Spinal cord (tissue), 10 donors: ENCODE data around the gene APBA1. TPM values are rescaled to one million over a fixed set of nuclear protein-coding genes. Genes with fewer than 3 reads are reported as not detected.
A peak's percentile ranks its signal among the peaks of the same experiment; 100 is the strongest.
"Not testable (repeated sequence)": the region's sequence is repeated elsewhere in the genome, so short reads cannot be mapped to it uniquely, and the experiment has no call there.

Experiments
- DNase-seq, 6 donors: peaks; one replicate each; pipeline versions ENCODE4 v3.0.0 to v3.0.0-alpha.2; 2013 to 2015; ENCODE audit warnings: low spot score in 6 of 6, low read depth in 4 of 6
- H3K27ac ChIP-seq: one replicate; pipeline ENCODE4 v1.5.1; 2013; ENCODE audit warnings: low read depth, low read length, control low read depth
- H3K27me3 ChIP-seq: one replicate; pipeline ENCODE4 v1.6.1; 2013; ENCODE audit warnings: low read length; ENCODE audit not compliant: control insufficient read depth, insufficient read depth
- H3K36me3 ChIP-seq: one replicate; pipeline ENCODE4 v1.6.1; 2013; ENCODE audit warnings: low read length; ENCODE audit not compliant: control insufficient read depth, insufficient read depth
- H3K4me1 ChIP-seq: one replicate; pipeline ENCODE4 v1.6.1; 2013; ENCODE audit warnings: low read length; ENCODE audit not compliant: control insufficient read depth, insufficient read depth
- H3K4me3 ChIP-seq: one replicate; pipeline ENCODE4 v1.5.1; 2013; ENCODE audit warnings: low read depth, low read length, control low read depth
- H3K9me3 ChIP-seq: one replicate; pipeline ENCODE4 v1.6.1; 2013; ENCODE audit warnings: low read length; ENCODE audit not compliant: control insufficient read depth, insufficient read depth
- WGBS: methylation state at CpG from one replicate; pipeline ENCODE4 v1.1.5; 2013; ENCODE audit warnings: missing lambda C conversion rate; ENCODE audit not compliant: insufficient coverage; 5-methylcytosine and 5-hydroxymethylcytosine counted together
- polyA plus RNA-seq, 2 donors: library from polyadenylated mRNA; unstranded; fragments of 120-200 nt; gene quantifications; one replicate each; pipeline ENCODE4 v1.2.1, GENCODE V29; 2013; ENCODE audit not compliant: insufficient read length in 2 of 2
- total RNA-seq, 2 donors: library from RNA; depleted of rRNA in 1 of 2; stranded (reverse); fragments of 120-200 nt in 1 of 2; fragments of >200 nt in 1 of 2; gene quantifications; one replicate each; pipeline versions ENCODE4 v1.2.3 to v1.2.4, GENCODE V29; 2013 to 2014
- donor health status: healthy.

Gene APBA1
- total and polyA plus RNA-seq, 4 donors, result 38.5 to 101 (median 84.0) TPM

DNA sequence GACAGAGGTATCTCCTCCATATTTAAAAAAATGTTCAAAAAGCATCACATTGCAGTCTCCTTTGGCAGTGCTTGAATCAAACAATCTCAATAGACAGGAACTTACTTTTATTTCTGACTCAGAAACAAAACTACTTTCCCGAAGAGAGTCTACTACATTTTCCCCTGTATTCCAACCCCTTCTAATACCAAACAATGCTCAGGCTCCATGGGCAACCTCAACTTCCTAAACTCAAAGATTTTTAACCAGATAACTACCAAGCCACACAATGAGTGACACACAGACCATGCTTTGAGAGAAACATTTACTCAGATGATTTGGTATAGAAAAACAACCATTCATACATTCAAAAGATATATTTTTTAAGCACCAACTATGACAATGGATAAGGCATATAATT is 70.5 kb downstream of the APBA1 start:
- no peak for DNase-seq
- no peaks in the 10 kb centered on the region for H3K27me3 ChIP-seq
- no peaks in the 10 kb centered on the region for H3K36me3 ChIP-seq
- no peaks in the 10 kb centered on the region for H3K9me3 ChIP-seq
- peaks cover 5% of the 10 kb centered on the region for H3K4me1 ChIP-seq
- H3K4me3 ChIP-seq, result no peak overlapping the region
- H3K27ac ChIP-seq, result no peak overlapping the region
- 53% methylated on average over 1 of the region's 1 CpG for WGBS

DNA sequence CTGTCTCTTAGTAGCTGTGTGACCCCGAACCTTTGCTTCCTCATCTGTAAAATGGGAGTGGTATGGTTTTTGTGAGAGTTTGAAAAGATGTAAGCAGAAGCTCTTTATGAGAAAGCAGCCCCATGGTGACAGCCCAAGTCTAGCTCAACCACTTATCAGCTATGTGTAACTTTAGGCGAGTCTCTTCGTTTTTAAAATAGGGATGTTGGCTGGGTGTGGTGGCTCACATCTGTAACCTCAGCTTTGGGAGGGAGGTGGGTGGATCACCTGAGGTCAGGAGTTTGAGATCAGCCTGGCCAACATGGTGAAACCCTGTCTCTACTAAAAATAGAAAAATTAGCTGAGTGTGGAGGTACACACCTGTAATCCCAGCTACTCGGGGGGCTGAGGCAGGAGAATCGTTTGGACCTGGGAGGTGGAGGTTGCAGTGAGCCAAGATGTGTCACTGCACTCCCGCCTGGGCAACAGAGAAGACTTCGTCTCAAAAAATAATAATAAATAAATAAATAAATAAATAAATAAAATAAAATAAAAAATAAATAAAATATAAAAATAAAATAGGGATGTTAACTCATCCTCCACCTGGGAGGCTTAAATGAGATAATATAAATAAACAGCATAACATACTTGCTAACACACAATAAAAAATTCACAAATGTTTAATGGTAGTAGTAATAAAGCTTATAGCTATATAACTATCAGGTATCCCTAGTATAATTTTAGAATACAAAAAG is 71.7 kb downstream of the APBA1 start:
- no peak for DNase-seq
- Histone ChIP-seq H3K27me3 (no peaks in the 10 kb centered on the region), H3K4me3 (no peak overlapping the region), H3K36me3 (no peaks in the 10 kb centered on the region), H3K9me3 (no peaks in the 10 kb centered on the region), H3K27ac (no peak overlapping the region), H3K4me1 (peaks cover 5% of the 10 kb centered on the region)
- WGBS, result 100% methylated on average over 2 of the region's 7 CpGs

DNA sequence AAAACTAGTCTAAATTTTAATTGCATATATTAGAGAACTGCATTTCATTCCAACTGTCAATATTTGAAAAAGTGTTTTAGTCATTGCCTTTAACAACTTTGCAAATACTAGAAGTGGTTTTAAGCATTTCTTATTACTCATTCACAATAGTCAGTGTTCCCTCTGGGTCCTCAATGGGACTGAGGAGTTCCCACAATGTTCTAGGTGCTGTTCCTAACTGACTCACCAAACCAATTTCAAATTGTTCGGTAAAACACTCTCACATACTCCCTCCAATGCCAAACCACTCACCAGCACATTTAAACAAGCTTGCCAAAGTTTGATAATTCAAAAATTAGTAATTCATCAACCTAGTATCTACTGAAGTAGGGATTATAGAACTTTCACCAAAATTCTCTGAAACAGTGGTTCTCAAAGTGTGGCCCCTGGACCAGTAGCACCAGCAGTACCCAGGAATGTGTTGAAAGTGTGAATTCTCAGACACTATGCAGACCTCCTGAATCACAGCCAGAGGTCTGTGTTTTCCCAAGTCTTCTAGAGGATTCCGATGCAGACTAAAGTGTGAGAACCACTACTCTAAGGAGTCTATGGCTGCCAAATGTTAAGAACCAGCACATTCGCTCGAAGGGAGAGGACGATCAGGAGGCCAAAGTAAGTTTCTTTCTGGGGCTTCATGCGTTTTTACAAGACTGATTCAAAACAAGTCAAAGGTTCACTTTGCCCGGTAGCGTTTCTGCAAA is 72.8 kb downstream of the APBA1 start:
- no peak overlapping the region for H3K27ac ChIP-seq
- H3K4me1 ChIP-seq, result peaks cover 5% of the 10 kb centered on the region
- H3K27me3 ChIP-seq, result no peaks in the 10 kb centered on the region
- H3K36me3 ChIP-seq, result no peaks in the 10 kb centered on the region
- no peaks in the 10 kb centered on the region for H3K9me3 ChIP-seq
- WGBS, result 83% methylated on average over 5 of the region's 8 CpGs
- H3K4me3 ChIP-seq, result no peak overlapping the region
- DNase-seq, result no peak

DNA sequence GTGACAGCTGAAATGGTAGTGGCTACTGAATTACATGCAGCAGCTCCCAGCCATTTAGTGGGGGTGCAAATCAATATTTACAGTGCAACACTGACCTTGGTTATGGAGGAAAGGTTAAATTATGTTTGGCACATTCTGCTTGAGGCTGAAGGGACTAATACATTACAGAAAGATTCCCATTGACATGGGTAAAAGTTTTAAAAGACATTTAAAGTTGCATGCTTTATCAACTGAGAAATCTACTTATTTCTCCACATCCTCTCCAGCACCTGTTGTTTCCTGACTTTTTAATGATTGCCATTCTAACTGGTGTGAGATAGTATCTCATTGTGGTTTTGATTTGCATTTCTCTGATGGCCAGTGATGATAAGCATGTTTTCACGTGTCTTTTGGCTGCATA is 75.3 kb downstream of the APBA1 start:
- not testable (repeated sequence) for DNase-seq, H3K27me3 ChIP-seq, H3K4me1 ChIP-seq, H3K27ac ChIP-seq, H3K36me3 ChIP-seq, H3K9me3 ChIP-seq, H3K4me3 ChIP-seq
- WGBS, result no CpG with 5 or more reads among the region's 1 CpG

DNA sequence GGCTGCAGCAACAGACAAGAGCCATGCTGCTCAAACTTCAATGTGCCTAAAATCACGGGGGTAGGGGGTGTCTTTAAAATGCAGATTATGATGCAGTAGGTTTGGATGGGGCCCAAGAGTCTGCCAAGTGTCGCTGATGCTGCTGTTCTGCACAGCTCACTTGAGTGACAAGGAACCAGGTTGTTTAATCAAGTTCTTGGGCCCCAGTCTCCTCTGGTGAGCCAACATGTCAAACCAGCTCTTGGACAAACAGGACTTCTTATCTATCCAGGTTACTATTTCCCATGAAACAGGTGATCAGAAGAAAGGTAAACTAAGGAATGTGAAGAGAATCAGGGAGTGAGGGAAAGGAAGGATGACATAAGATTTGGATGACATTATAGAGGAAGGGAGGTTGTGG is 78.0 kb downstream of the APBA1 start:
- no peak overlapping the region for H3K27ac ChIP-seq
- H3K27me3 ChIP-seq, result no peaks in the 10 kb centered on the region
- H3K9me3 ChIP-seq, result no peaks in the 10 kb centered on the region
- H3K4me3 ChIP-seq, result no peak overlapping the region
- no peak for DNase-seq
- peaks cover 15% of the 10 kb centered on the region for H3K4me1 ChIP-seq
- H3K36me3 ChIP-seq, result no peaks in the 10 kb centered on the region
- 54% methylated on average over 2 of the region's 2 CpGs for WGBS

DNA sequence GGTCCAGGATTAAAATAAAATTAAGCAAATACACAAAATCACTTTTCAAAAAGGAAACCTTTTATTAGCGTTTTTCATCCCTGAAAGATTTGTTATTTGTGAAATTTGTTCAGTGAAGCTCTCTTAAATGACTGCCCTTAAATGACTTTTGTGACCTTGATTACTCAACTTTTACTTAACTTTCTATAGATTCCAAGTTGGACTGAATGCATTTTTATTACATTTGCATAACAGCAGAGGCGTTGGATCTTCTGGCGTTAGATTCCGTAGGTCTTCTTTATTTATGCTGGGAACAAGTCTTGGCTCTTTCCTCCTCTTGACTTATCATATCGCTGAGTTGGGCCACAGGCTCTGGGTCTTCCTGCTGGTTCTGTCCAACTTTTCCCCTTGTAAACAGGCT is 78.4 kb downstream of the APBA1 start:
- Histone ChIP-seq H3K4me1 (peaks cover 15% of the 10 kb centered on the region), H3K27me3 (no peaks in the 10 kb centered on the region), H3K27ac (no peak overlapping the region), H3K36me3 (no peaks in the 10 kb centered on the region), H3K4me3 (no peak overlapping the region), H3K9me3 (no peaks in the 10 kb centered on the region)
- no peak for DNase-seq
- WGBS, result no CpG with 5 or more reads among the region's 5 CpGs

DNA sequence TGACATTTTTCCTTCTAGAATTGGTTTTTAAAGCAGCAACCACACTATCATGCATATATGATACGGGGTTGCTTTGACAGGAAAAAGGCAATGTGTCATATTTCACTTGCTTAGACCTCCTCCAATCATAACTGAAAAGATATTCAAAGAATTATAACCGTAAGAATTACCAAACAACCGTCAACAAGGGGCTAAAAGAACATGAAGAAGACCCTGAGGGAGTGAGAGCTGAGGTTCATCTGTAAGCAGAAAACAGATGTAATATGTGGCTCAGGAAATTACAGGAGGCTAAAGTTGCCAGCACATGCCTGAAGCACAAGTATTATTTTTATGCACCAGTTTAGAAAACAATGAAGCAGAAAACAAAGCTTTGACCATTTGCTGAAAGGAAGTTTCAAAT is 78.9 kb downstream of the APBA1 start:
- Histone ChIP-seq H3K27me3 (no peaks in the 10 kb centered on the region), H3K4me3 (no peak overlapping the region), H3K36me3 (no peaks in the 10 kb centered on the region), H3K27ac (no peak overlapping the region), H3K9me3 (no peaks in the 10 kb centered on the region), H3K4me1 (peaks cover 15% of the 10 kb centered on the region)
- WGBS, result no CpG with 5 or more reads among the region's 3 CpGs
- peak in 1 of 6 donors; percentile 35 for DNase-seq

DNA sequence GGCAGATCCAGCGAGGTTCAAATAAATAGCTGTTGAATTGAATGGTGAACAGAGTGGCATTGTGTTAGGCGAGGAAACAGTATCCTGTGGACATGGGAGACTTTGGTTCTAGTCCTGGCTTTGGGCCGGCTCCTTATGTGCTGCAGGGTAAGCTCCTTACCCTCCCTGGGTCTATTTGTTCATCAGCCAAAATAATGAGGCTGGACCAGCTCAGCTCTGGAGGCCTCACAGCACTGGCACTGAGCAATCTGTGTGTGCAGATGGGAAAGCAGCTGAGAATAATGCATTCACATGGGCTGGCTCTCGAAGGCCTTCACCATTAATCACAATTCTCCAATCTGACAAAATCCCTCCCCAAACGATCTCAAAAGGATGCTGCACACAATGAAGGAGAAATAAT is 81.9 kb downstream of the APBA1 start:
- DNase-seq, result peak in 5 of 6 donors; percentile 18 to 84 (median 39)
- Histone ChIP-seq H3K36me3 (no peaks in the 10 kb centered on the region), H3K27ac (peak overlapping the region; percentile 31), H3K4me1 (peaks cover 15% of the 10 kb centered on the region), H3K27me3 (no peaks in the 10 kb centered on the region), H3K4me3 (no peak overlapping the region), H3K9me3 (no peaks in the 10 kb centered on the region)
- 21% methylated on average over 4 of the region's 5 CpGs for WGBS

DNA sequence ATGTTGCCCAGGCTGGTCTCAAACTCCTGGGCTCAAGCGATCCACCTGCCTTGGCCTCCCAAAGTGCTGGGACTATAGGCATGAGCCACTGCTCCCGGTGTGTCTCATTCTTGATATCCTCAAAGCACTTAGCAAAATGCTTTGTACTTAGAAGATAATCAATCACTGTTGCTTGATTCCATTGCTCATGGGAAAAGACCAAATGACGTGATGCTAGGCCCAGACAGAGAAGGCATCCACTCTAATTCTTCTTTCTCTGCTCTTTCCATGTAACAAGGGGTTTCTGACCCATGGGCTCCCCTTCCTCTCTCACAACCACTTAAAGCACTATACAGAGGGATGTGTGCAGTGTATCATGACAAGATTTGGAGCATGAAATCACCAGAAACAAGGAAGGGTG is 83.0 kb downstream of the APBA1 start:
- Histone ChIP-seq H3K27me3 (no peaks in the 10 kb centered on the region), H3K4me3 (no peak overlapping the region), H3K4me1 (peaks cover 15% of the 10 kb centered on the region), H3K36me3 (no peaks in the 10 kb centered on the region), H3K27ac (no peak overlapping the region), H3K9me3 (no peaks in the 10 kb centered on the region)
- 100% methylated on average over 1 of the region's 3 CpGs for WGBS
- no peak for DNase-seq

DNA sequence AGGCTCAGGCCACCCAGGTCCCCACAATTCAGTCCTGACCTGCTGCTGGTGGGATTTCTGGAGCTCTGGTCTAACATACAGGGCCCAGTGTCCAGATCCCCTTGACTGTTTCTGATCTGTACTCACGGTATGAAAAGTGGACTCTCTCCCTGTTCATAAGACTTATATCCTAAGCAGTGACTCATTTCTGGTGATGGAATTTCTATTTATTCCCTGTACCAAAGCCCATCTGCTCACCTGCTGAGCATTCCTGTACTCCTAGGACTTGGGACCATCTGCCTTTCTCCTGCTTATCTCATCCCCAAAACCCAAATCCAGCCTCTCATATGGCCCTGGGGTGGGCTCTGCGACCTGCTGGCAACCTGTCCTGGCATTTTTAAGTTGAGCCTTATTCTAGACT is 86.6 kb downstream of the APBA1 start:
- 100% methylated on average over 2 of the region's 2 CpGs for WGBS
- Histone ChIP-seq H3K9me3 (no peaks in the 10 kb centered on the region), H3K27ac (no peak overlapping the region), H3K27me3 (no peaks in the 10 kb centered on the region), H3K4me1 (peaks cover 9% of the 10 kb centered on the region), H3K4me3 (no peak overlapping the region), H3K36me3 (no peaks in the 10 kb centered on the region)
- no peak for DNase-seq
